Measurements from ENCODE around the gene KDM4B. TPM values are rescaled to one million over a fixed set of nuclear protein-coding genes. Genes with fewer than 3 reads are reported as not detected.

Gene KDM4B
- total and polyA plus RNA-seq, 2 donors (not counting 1 experiment from before 2014, with no cell fraction given): 75.5 to 205 TPM

DNA sequence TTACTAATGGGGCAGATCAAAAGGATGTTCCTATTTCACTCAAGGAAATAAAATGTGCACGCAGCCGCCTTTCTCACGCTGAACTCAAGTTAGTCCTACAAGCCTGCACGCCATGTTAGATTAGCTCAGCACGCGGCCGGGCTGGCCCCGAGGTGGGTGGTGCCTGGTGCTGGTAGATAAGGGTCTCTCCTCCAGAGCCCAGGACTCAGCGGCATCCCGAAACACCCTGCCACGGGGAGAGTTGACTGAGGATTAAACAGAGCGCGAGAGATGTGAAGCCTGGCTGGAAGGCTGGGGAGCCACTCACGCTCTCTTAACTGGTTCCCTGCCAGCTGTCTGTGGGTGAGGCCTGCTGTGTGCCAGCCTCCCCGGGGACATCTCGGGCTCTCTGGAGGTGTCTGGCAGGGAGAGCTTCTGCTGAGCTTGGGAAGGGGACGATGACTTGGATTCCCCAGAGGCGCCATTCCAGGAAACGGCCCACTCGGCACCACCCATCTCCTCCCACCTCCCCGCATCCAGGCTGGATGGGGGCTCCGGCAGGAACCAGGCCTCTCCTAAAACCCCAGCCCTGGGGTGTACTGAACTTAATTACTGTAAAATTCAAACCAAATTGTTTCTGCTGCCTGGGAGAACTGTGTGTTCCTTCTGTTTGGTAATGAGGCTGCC, 122.2 kb downstream of the KDM4B start:
- peaks cover 11% of the 10 kb centered on the region for H4K20me1 ChIP-seq (ENCODE audit: control insufficient read depth, insufficient read depth, low read length, poor library complexity, severe bottlenecking)
- intact Hi-C loops (cut with micrococcal nuclease): no loop called here
- no peak overlapping the region for H3K9ac ChIP-seq (ENCODE audit: low read length)
- whole genome bisulfite sequencing (ENCODE audit: insufficient coverage): 95% methylated on average over 18 of the region's 22 CpGs
- ChIA-PET CTCF (no interaction called here), POLR2A (no interaction called here)
- H3K27me3 ChIP-seq (replicated peaks in 1 of 4; ENCODE audit: control extremely low read depth in 1 of 4, control insufficient read depth in 3 of 4, insufficient read depth in 4 of 4, low read length in 3 of 4): no peaks in the 10 kb centered on the region
- H3K4me1 ChIP-seq (ENCODE audit: control insufficient read depth in 2 of 2, insufficient read depth in 2 of 2, low read length in 2 of 2): no peaks in the 10 kb centered on the region
- Mint-ChIP-seq H3K27me3 (no peaks in the 10 kb centered on the region), H3K4me1 (peaks cover 5% of the 10 kb centered on the region), H3K9me3 (ENCODE audit: insufficient read depth) (no peaks in the 10 kb centered on the region), H3K27ac (no peak overlapping the region), H3K4me3 (no peak overlapping the region)
- no peak overlapping the region for H2AFZ ChIP-seq (ENCODE audit: insufficient read depth, low read depth, low read length, poor library complexity, severe bottlenecking)
- no peak overlapping the region for H3K4me3 ChIP-seq (ENCODE audit: control extremely low read depth in 1 of 5, extremely low read depth in 1 of 5, insufficient read depth in 1 of 5, low read depth in 2 of 5, low read length in 4 of 5)
- no peak overlapping the region for H3K27ac ChIP-seq (ENCODE audit: low read length in 2 of 2)
- DNase-seq (no peak), ATAC-seq (ENCODE audit: low read depth) (no peak)
- peaks cover 1 to 11% of the 10 kb centered on the region in 2 experiments for H3K36me3 ChIP-seq (replicated peaks in 1 of 2; ENCODE audit: control extremely low read depth in 1 of 2, control insufficient read depth in 1 of 2, extremely low read depth in 1 of 2, insufficient read depth in 2 of 2, low read length in 1 of 2)
- H3K79me2 ChIP-seq (ENCODE audit: control insufficient read depth, insufficient read depth, low read length): no peaks in the 10 kb centered on the region
- no peaks in the 10 kb centered on the region for H3K9me3 ChIP-seq (ENCODE audit: control extremely low read depth in 1 of 3, control insufficient read depth in 2 of 3, insufficient read depth in 1 of 3, low read length in 2 of 3)
- no peak for TF ChIP-seq CTCF (IDR thresholded peaks at IDR 0.05)
- TF ChIP-seq EZH2 (IDR thresholded peaks at IDR 0.05; ENCODE audit: borderline replicate concordance, insufficient read depth, low read depth, low read length, poor library complexity, severe bottlenecking): no peak
- H3K4me2 ChIP-seq (replicated peaks; ENCODE audit: low read depth, low read length, poor library complexity, severe bottlenecking): no peak overlapping the region

GRCh38 chr19:5091684-5092480, 123.0 kb downstream of the KDM4B start:
- no peak overlapping the region for H3K4me3 ChIP-seq (ENCODE audit: control extremely low read depth in 1 of 5, extremely low read depth in 1 of 5, insufficient read depth in 1 of 5, low read depth in 2 of 5, low read length in 4 of 5)
- no peaks in the 10 kb centered on the region for H3K27me3 Mint-ChIP-seq
- ChIA-PET POLR2A (interaction anchor here (0.7 kb wide), 1 partner anchor 368 kb away, joined by 3 read pairs; no protein-coding TSS in a partner anchor), CTCF (no interaction called here)
- H4K20me1 ChIP-seq (ENCODE audit: control insufficient read depth, insufficient read depth, low read length, poor library complexity, severe bottlenecking): peaks cover 11% of the 10 kb centered on the region
- peak overlapping the region; percentile 50 for H3K27ac Mint-ChIP-seq
- H3K9ac ChIP-seq (ENCODE audit: low read length): no peak overlapping the region
- H3K27me3 ChIP-seq (replicated peaks in 1 of 4; ENCODE audit: control extremely low read depth in 1 of 4, control insufficient read depth in 3 of 4, insufficient read depth in 4 of 4, low read length in 3 of 4): no peaks in the 10 kb centered on the region
- H3K4me1 Mint-ChIP-seq: peaks cover 5% of the 10 kb centered on the region
- no peaks in the 10 kb centered on the region for H3K79me2 ChIP-seq (ENCODE audit: control insufficient read depth, insufficient read depth, low read length)
- no peak overlapping the region for H2AFZ ChIP-seq (ENCODE audit: insufficient read depth, low read depth, low read length, poor library complexity, severe bottlenecking)
- no peak overlapping the region for H3K4me3 Mint-ChIP-seq
- TF ChIP-seq EZH2 (IDR thresholded peaks at IDR 0.05; ENCODE audit: borderline replicate concordance, insufficient read depth, low read depth, low read length, poor library complexity, severe bottlenecking) (no peak), CTCF (IDR thresholded peaks at IDR 0.05) (no peak)
- H3K9me3 ChIP-seq (ENCODE audit: control extremely low read depth in 1 of 3, control insufficient read depth in 2 of 3, insufficient read depth in 1 of 3, low read length in 2 of 3): peaks cover 0 to 4% (median 0%) of the 10 kb centered on the region in 3 donors
- H3K9me3 Mint-ChIP-seq (ENCODE audit: insufficient read depth): no peaks in the 10 kb centered on the region
- H3K4me1 ChIP-seq (ENCODE audit: control insufficient read depth in 2 of 2, insufficient read depth in 2 of 2, low read length in 2 of 2): no peaks in the 10 kb centered on the region
- intact Hi-C loops (cut with micrococcal nuclease): no loop called here
- ATAC-seq (ENCODE audit: low read depth): no peak
- DNase-seq: no peak
- H3K27ac ChIP-seq (ENCODE audit: low read length in 2 of 2): no peak overlapping the region
- H3K36me3 ChIP-seq (replicated peaks in 1 of 2; ENCODE audit: control extremely low read depth in 1 of 2, control insufficient read depth in 1 of 2, extremely low read depth in 1 of 2, insufficient read depth in 2 of 2, low read length in 1 of 2): peaks cover 1 to 11% of the 10 kb centered on the region in 2 experiments
- WGBS (ENCODE audit: insufficient coverage): 79% methylated on average over 23 of the region's 28 CpGs
- no peak overlapping the region for H3K4me2 ChIP-seq (replicated peaks; ENCODE audit: low read depth, low read length, poor library complexity, severe bottlenecking)

All from B cell (primary cell).